Measurements from ENCODE around the gene HK3.

The HK3 gene

GRCh38 chr5:176881021-176881749 is 18.0 kb downstream of the HK3 start:
- no peak overlapping the region for H4K8ac ChIP-seq (ENCODE audit: low read depth, low read length)
- no peak overlapping the region for H3K4me3 ChIP-seq (ENCODE audit: low read depth, low read length)
- no peak for DNase-seq
- no peak overlapping the region for H2BK120ac ChIP-seq (ENCODE audit: insufficient read depth, low read length, poor library complexity)
- no peaks in the 10 kb centered on the region for H3K4me1 ChIP-seq (ENCODE audit: control insufficient read depth in 1 of 2, insufficient read depth in 2 of 2, low read length in 2 of 2)
- H3K4ac ChIP-seq (ENCODE audit: low read depth, low read length) = no peak overlapping the region
- WGBS (ENCODE audit: extremely low coverage, insufficient coverage, insufficient read length) = no CpG with 5 or more reads among the region's 28 CpGs
- no peak overlapping the region for H3K27ac ChIP-seq (ENCODE audit: low read depth, low read length)
- no peak overlapping the region for H4K12ac ChIP-seq (ENCODE audit: low read depth, low read length)
- H2AFZ ChIP-seq (ENCODE audit: insufficient read depth, low read length, poor library complexity) = no peak overlapping the region
- no peak overlapping the region for H2BK5ac ChIP-seq (ENCODE audit: low read depth, low read length, poor library complexity)
- H3K18ac ChIP-seq (ENCODE audit: low read length) = no peak overlapping the region
- H3K9ac ChIP-seq (ENCODE audit: low read length) = no peak overlapping the region
- H2AK5ac ChIP-seq (ENCODE audit: low read length) = no peak overlapping the region
- no peaks in the 10 kb centered on the region for H3K36me3 ChIP-seq (ENCODE audit: control insufficient read depth in 1 of 2, insufficient read depth in 2 of 2, low read length in 2 of 2)
- H3K79me1 ChIP-seq (ENCODE audit: low read length) = no peaks in the 10 kb centered on the region
- peaks cover 4% of the 10 kb centered on the region for H3K9me3 ChIP-seq (ENCODE audit: insufficient read depth, low read depth, low read length)
- H3K23ac ChIP-seq (ENCODE audit: low read length) = no peak overlapping the region
- no peak overlapping the region for H2BK12ac ChIP-seq (ENCODE audit: low read length)
- H3K27me3 ChIP-seq (ENCODE audit: insufficient read depth, low read length) = no peaks in the 10 kb centered on the region
- H3K4me2 ChIP-seq (ENCODE audit: low read length) = no peak overlapping the region
- no peak overlapping the region for H4K91ac ChIP-seq (ENCODE audit: low read depth, low read length)
- H3K14ac ChIP-seq (ENCODE audit: low read length) = no peak overlapping the region
- no peaks in the 10 kb centered on the region for H3K79me2 ChIP-seq (ENCODE audit: control insufficient read depth, insufficient read depth, low read length, poor library complexity)

- H3K18ac ChIP-seq (ENCODE audit: low read length) = no peak overlapping the region
- WGBS (ENCODE audit: extremely low coverage, insufficient coverage, insufficient read length) = no CpG with 5 or more reads among the region's 26 CpGs
- no peak overlapping the region for H4K12ac ChIP-seq (ENCODE audit: low read depth, low read length)
- H3K4me3 ChIP-seq (ENCODE audit: low read depth, low read length) = no peak overlapping the region
- no peak overlapping the region for H3K23ac ChIP-seq (ENCODE audit: low read length)
- H3K4me2 ChIP-seq (ENCODE audit: low read length) = no peak overlapping the region
- no peaks in the 10 kb centered on the region for H3K4me1 ChIP-seq (ENCODE audit: control insufficient read depth in 1 of 2, insufficient read depth in 2 of 2, low read length in 2 of 2)
- no peaks in the 10 kb centered on the region for H3K27me3 ChIP-seq (ENCODE audit: insufficient read depth, low read length)
- no peak overlapping the region for H4K91ac ChIP-seq (ENCODE audit: low read depth, low read length)
- H3K79me1 ChIP-seq (ENCODE audit: low read length) = no peaks in the 10 kb centered on the region
- H3K4ac ChIP-seq (ENCODE audit: low read depth, low read length) = no peak overlapping the region
- H3K36me3 ChIP-seq (ENCODE audit: control insufficient read depth in 1 of 2, insufficient read depth in 2 of 2, low read length in 2 of 2) = no peaks in the 10 kb centered on the region
- H3K9me3 ChIP-seq (ENCODE audit: insufficient read depth, low read depth, low read length) = peaks cover 6% of the 10 kb centered on the region
- H2BK120ac ChIP-seq (ENCODE audit: insufficient read depth, low read length, poor library complexity) = no peak overlapping the region
- no peak overlapping the region for H2AK5ac ChIP-seq (ENCODE audit: low read length)
- no peak overlapping the region for H4K8ac ChIP-seq (ENCODE audit: low read depth, low read length)
- H2BK12ac ChIP-seq (ENCODE audit: low read length) = no peak overlapping the region
- no peak overlapping the region for H3K14ac ChIP-seq (ENCODE audit: low read length)
- no peak overlapping the region for H3K27ac ChIP-seq (ENCODE audit: low read depth, low read length)
- no peaks in the 10 kb centered on the region for H3K79me2 ChIP-seq (ENCODE audit: control insufficient read depth, insufficient read depth, low read length, poor library complexity)
- no peak overlapping the region for H2AFZ ChIP-seq (ENCODE audit: insufficient read depth, low read length, poor library complexity)
- no peak for DNase-seq
- no peak overlapping the region for H3K9ac ChIP-seq (ENCODE audit: low read length)
- no peak overlapping the region for H2BK5ac ChIP-seq (ENCODE audit: low read depth, low read length, poor library complexity)
Measured at GRCh38 chr5:176880366-176881020, 18.7 kb downstream of the HK3 start.

GRCh38 chr5:176879663-176880361 is 19.3 kb downstream of the HK3 start:
- DNase-seq = no peak
- H3K23ac ChIP-seq (ENCODE audit: low read length) = no peak overlapping the region
- H2AFZ ChIP-seq (ENCODE audit: insufficient read depth, low read length, poor library complexity) = no peak overlapping the region

GRCh38 chr5:176878906-176879662 is 20.1 kb downstream of the HK3 start:
- Histone ChIP-seq H3K27me3 (ENCODE audit: insufficient read depth, low read length) (no peaks in the 10 kb centered on the region), H3K14ac (ENCODE audit: low read length) (no peak overlapping the region), H4K8ac (ENCODE audit: low read depth, low read length) (no peak overlapping the region), H3K9ac (ENCODE audit: low read length) (no peak overlapping the region), H3K36me3 (ENCODE audit: control insufficient read depth in 1 of 2, insufficient read depth in 2 of 2, low read length in 2 of 2) (no peaks in the 10 kb centered on the region), H3K4me2 (ENCODE audit: low read length) (no peak overlapping the region), H2BK120ac (ENCODE audit: insufficient read depth, low read length, poor library complexity) (no peak overlapping the region), H2BK5ac (ENCODE audit: low read depth, low read length, poor library complexity) (no peak overlapping the region), H3K4ac (ENCODE audit: low read depth, low read length) (no peak overlapping the region), H4K12ac (ENCODE audit: low read depth, low read length) (no peak overlapping the region), H3K79me1 (ENCODE audit: low read length) (no peaks in the 10 kb centered on the region), H3K4me1 (ENCODE audit: control insufficient read depth in 1 of 2, insufficient read depth in 2 of 2, low read length in 2 of 2) (no peaks in the 10 kb centered on the region), H2AFZ (ENCODE audit: insufficient read depth, low read length, poor library complexity) (no peak overlapping the region), H3K27ac (ENCODE audit: low read depth, low read length) (no peak overlapping the region), H3K4me3 (ENCODE audit: low read depth, low read length) (no peak overlapping the region), H3K23ac (ENCODE audit: low read length) (no peak overlapping the region), H2AK5ac (ENCODE audit: low read length) (no peak overlapping the region), H2BK12ac (ENCODE audit: low read length) (no peak overlapping the region), H3K79me2 (ENCODE audit: control insufficient read depth, insufficient read depth, low read length, poor library complexity) (no peaks in the 10 kb centered on the region), H3K9me3 (ENCODE audit: insufficient read depth, low read depth, low read length) (peaks cover 6% of the 10 kb centered on the region), H3K18ac (ENCODE audit: low read length) (no peak overlapping the region), H4K91ac (ENCODE audit: low read depth, low read length) (no peak overlapping the region)
- WGBS (ENCODE audit: extremely low coverage, insufficient coverage, insufficient read length) = no CpG with 5 or more reads among the region's 23 CpGs
- DNase-seq = no peak

More at GRCh38 chr5:176879663-176880361, 19.3 kb downstream of the HK3 start:
- no peak overlapping the region for H3K14ac ChIP-seq (ENCODE audit: low read length)
- no peak overlapping the region for H3K27ac ChIP-seq (ENCODE audit: low read depth, low read length)
- no peak overlapping the region for H3K18ac ChIP-seq (ENCODE audit: low read length)
- H3K9ac ChIP-seq (ENCODE audit: low read length) = no peak overlapping the region
- no peaks in the 10 kb centered on the region for H3K4me1 ChIP-seq (ENCODE audit: control insufficient read depth in 1 of 2, insufficient read depth in 2 of 2, low read length in 2 of 2)
- H4K91ac ChIP-seq (ENCODE audit: low read depth, low read length) = no peak overlapping the region
- no peak overlapping the region for H2BK12ac ChIP-seq (ENCODE audit: low read length)
- H4K12ac ChIP-seq (ENCODE audit: low read depth, low read length) = no peak overlapping the region
- H3K27me3 ChIP-seq (ENCODE audit: insufficient read depth, low read length) = no peaks in the 10 kb centered on the region
- H3K4me3 ChIP-seq (ENCODE audit: low read depth, low read length) = no peak overlapping the region
- no peak overlapping the region for H3K4me2 ChIP-seq (ENCODE audit: low read length)
- no peak overlapping the region for H2AK5ac ChIP-seq (ENCODE audit: low read length)
- H2BK5ac ChIP-seq (ENCODE audit: low read depth, low read length, poor library complexity) = no peak overlapping the region
- no peak overlapping the region for H2BK120ac ChIP-seq (ENCODE audit: insufficient read depth, low read length, poor library complexity)
- no peaks in the 10 kb centered on the region for H3K79me2 ChIP-seq (ENCODE audit: control insufficient read depth, insufficient read depth, low read length, poor library complexity)
- H4K8ac ChIP-seq (ENCODE audit: low read depth, low read length) = no peak overlapping the region
- no peaks in the 10 kb centered on the region for H3K79me1 ChIP-seq (ENCODE audit: low read length)
- H3K36me3 ChIP-seq (ENCODE audit: control insufficient read depth in 1 of 2, insufficient read depth in 2 of 2, low read length in 2 of 2) = no peaks in the 10 kb centered on the region
- H3K9me3 ChIP-seq (ENCODE audit: insufficient read depth, low read depth, low read length) = peaks cover 6% of the 10 kb centered on the region
- no CpG with 5 or more reads among the region's 23 CpGs for WGBS (ENCODE audit: extremely low coverage, insufficient coverage, insufficient read length)
- no peak overlapping the region for H3K4ac ChIP-seq (ENCODE audit: low read depth, low read length)

All from trophoblast cell (in vitro differentiated cells and primary cell).